GM12878 (cell line): ENCODE data around the gene PSAT1.

ENCODE experiments used
- CEBPB ChIP-seq, 2 experiments: fragments of 150-350 bp in 1 of 2; IDR thresholded peaks; 2 replicates each; pipeline ENCODE4 v1.6.1; 2012 to 2014; ENCODE audit warnings: low read depth in 2 of 2, low read length in 2 of 2, borderline replicate concordance in 1 of 2, inconsistent platforms in 1 of 2
- CREM ChIP-seq: IDR thresholded peaks from 2 replicates; pipeline ENCODE4 v1.6.1; 2014; ENCODE audit warnings: antibody characterized with exemption, low read depth
- CTCF ChIP-seq, 3 experiments: IDR thresholded peaks in 2 of 3; conservative IDR thresholded peaks in 1 of 3; 2 replicates each; pipeline ENCODE4 v1.5.1; 2011; ENCODE audit warnings: low read depth in 3 of 3, low read length in 3 of 3, mild to moderate bottlenecking in 3 of 3, control low read depth in 2 of 3, moderate library complexity in 2 of 3, inconsistent platforms in 1 of 3, mixed read lengths in 1 of 3; ENCODE audit not compliant: control insufficient read depth in 2 of 3, insufficient read depth in 1 of 3; ENCODE audit errors: extremely low read depth in 1 of 3
- EP300 ChIP-seq, 2 experiments: fragments of 150-350 bp in 1 of 2; IDR thresholded peaks; 2 replicates each; pipeline ENCODE4 v1.6.1; 2011 to 2012; ENCODE audit warnings: low read depth in 2 of 2, low read length in 2 of 2, borderline replicate concordance in 1 of 2, improper control_type of control experiment in 1 of 2, inconsistent platforms in 1 of 2; ENCODE audit not compliant: control insufficient read depth in 1 of 2
- ESRRA ChIP-seq: IDR thresholded peaks from 2 replicates; pipeline ENCODE4 v1.6.1; 2012; ENCODE audit warnings: mild to moderate bottlenecking, low read length, improper control_type of control experiment
- JUND ChIP-seq: IDR thresholded peaks from 2 replicates; pipeline ENCODE4 v1.6.1; 2012; ENCODE audit warnings: low read depth, mild to moderate bottlenecking, low read length, improper control_type of control experiment, moderate library complexity
- NFIC ChIP-seq: IDR thresholded peaks from 2 replicates; pipeline ENCODE4 v1.6.1; 2012; ENCODE audit warnings: low read depth, mild to moderate bottlenecking, inconsistent platforms, low read length, moderate library complexity
- RAD21 ChIP-seq: IDR thresholded peaks from 2 replicates; pipeline ENCODE4 v1.6.1; 2011; ENCODE audit warnings: mild to moderate bottlenecking, low read depth, low read length, moderate library complexity; ENCODE audit not compliant: insufficient read depth
- REST ChIP-seq: IDR thresholded peaks from 2 replicates; pipeline ENCODE4 v1.6.1; 2012; ENCODE audit warnings: mild to moderate bottlenecking, low read depth, low read length
- TAF1 ChIP-seq: IDR thresholded peaks from 2 replicates; pipeline ENCODE4 v1.6.1; 2011; ENCODE audit warnings: mild to moderate bottlenecking, low read depth, low read length, borderline replicate concordance
- ZSCAN29 ChIP-seq: fragments of 450-650 bp; IDR thresholded peaks from 2 replicates; pipeline ENCODE4 v1.6.1; 2017; ENCODE audit warnings: mild to moderate bottlenecking, moderate library complexity

- TF ChIP-seq ESRRA, result no peak
- no peak for TF ChIP-seq TAF1
- TF ChIP-seq RAD21, result no peak
- no peak for TF ChIP-seq CTCF (IDR thresholded peaks at IDR 0.05 in 2 of 3, conservative IDR thresholded peaks at IDR 0.05 in 1 of 3; ENCODE audit: control insufficient read depth in 2 of 3, extremely low read depth in 1 of 3, insufficient read depth in 1 of 3, low read depth in 3 of 3, low read length in 3 of 3)
- TF ChIP-seq REST, result no peak
- no peak for TF ChIP-seq ZSCAN29
- no peak for TF ChIP-seq CREM
- TF ChIP-seq EP300 (IDR thresholded peaks at IDR 0.05; ENCODE audit: borderline replicate concordance in 1 of 2, control insufficient read depth in 1 of 2, low read depth in 2 of 2, low read length in 2 of 2), result no peak
- TF ChIP-seq CEBPB (IDR thresholded peaks at IDR 0.05; ENCODE audit: borderline replicate concordance in 1 of 2, low read depth in 2 of 2, low read length in 2 of 2), result no peak
- TF ChIP-seq JUND, result no peak
- no peak for TF ChIP-seq NFIC
These were observed 48.3 kb upstream of the PSAT1 start for GRCh38 chr9:78248635-78249034.
